SJSA1 (cell line): ENCODE measurements around the gene AAR2. TPM values are rescaled to one million over a fixed set of nuclear protein-coding genes. Genes with fewer than 3 reads are reported as not detected.

Experiments used
- DNase-seq, 2 experiments: peaks; one replicate each; pipeline ENCODE4 v3.0.0-alpha.2; 2015 to 2020; ENCODE audit warnings: low spot score in 2 of 2, low read depth in 1 of 2
- H3K27ac ChIP-seq: fragments of 250-450 bp; sonication (Bioruptor Pico); 2 replicates; pipeline ENCODE4 v1.5.1; 2020; ENCODE audit warnings: mild to moderate bottlenecking, moderate library complexity
- H3K27me3 ChIP-seq: fragments of 250-450 bp; sonication (Bioruptor Pico); replicated peaks from 2 replicates; pipeline ENCODE4 v1.5.1; 2020; ENCODE audit warnings: mild to moderate bottlenecking, moderate library complexity
- H3K36me3 ChIP-seq: fragments of 250-450 bp; sonication (Bioruptor Pico); 2 replicates; pipeline ENCODE4 v1.5.1; 2020; ENCODE audit warnings: mild to moderate bottlenecking
- H3K4me1 ChIP-seq: fragments of 250-450 bp; sonication (Bioruptor Pico); replicated peaks from 2 replicates; pipeline ENCODE4 v1.6.1; 2021; ENCODE audit warnings: mild to moderate bottlenecking
- H3K4me3 ChIP-seq: fragments of 250-450 bp; sonication (Bioruptor Pico); 2 replicates; pipeline ENCODE4 v1.5.1; 2020; ENCODE audit warnings: mild to moderate bottlenecking
- H3K9me3 ChIP-seq: fragments of 250-450 bp; sonication (Bioruptor Pico); replicated peaks from 2 replicates; pipeline ENCODE4 v1.5.1; 2020; ENCODE audit warnings: mild to moderate bottlenecking
- total RNA-seq: library from RNA; depleted of rRNA; stranded (reverse); fragments of >200 nt; shearing (Covaris generic); gene quantifications from 2 replicates; pipeline ENCODE4 v1.2.3, GENCODE V29; 2014; rRNA removed

AAR2 gene
- 27.7 and 32.0 TPM in 2 replicates for total RNA-seq

- peak; percentile 76 to 77 for DNase-seq
- Histone ChIP-seq H3K36me3 (peaks cover 36% of the 10 kb centered on the region), H3K9me3 (no peaks in the 10 kb centered on the region), H3K27me3 (no peaks in the 10 kb centered on the region), H3K4me1 (peaks cover 4% of the 10 kb centered on the region), H3K4me3 (peak within 1 kb of the TSS; percentile 70), H3K27ac (peak within 1 kb of the TSS; percentile 56)
Observed at GRCh38 chr20:36235892-36236785, at the start of gene AAR2. TSS of gene AAR2 (plus strand) at chr20:36236478. CDS start at chr20:36239869, 3,391 bp downstream.

- H3K4me3 ChIP-seq, result no peak overlapping the region
- no peaks in the 10 kb centered on the region for H3K36me3 ChIP-seq
- no peak for DNase-seq
- H3K4me1 ChIP-seq, result no peaks in the 10 kb centered on the region
- H3K27me3 ChIP-seq, result no peaks in the 10 kb centered on the region
- no peak overlapping the region for H3K27ac ChIP-seq
- no peaks in the 10 kb centered on the region for H3K9me3 ChIP-seq
Observed at GRCh38 chr20:36193977-36194712, 42.1 kb upstream of the AAR2 start.

GRCh38 chr20:36196676-36197075, 39.6 kb upstream of the AAR2 start:
- Histone ChIP-seq H3K4me1 (no peaks in the 10 kb centered on the region), H3K4me3 (no peak overlapping the region), H3K27me3 (no peaks in the 10 kb centered on the region), H3K27ac (no peak overlapping the region), H3K9me3 (no peaks in the 10 kb centered on the region), H3K36me3 (no peaks in the 10 kb centered on the region)
- no peak for DNase-seq

GRCh38 chr20:36197271-36197670, 39.0 kb upstream of the AAR2 start:
- Histone ChIP-seq H3K27me3 (no peaks in the 10 kb centered on the region), H3K27ac (no peak overlapping the region), H3K4me3 (no peak overlapping the region), H3K4me1 (no peaks in the 10 kb centered on the region), H3K9me3 (no peaks in the 10 kb centered on the region), H3K36me3 (no peaks in the 10 kb centered on the region)
- DNase-seq, result no peak

GRCh38 chr20:36199345-36200257, 36.7 kb upstream of the AAR2 start:
- Histone ChIP-seq H3K9me3 (no peaks in the 10 kb centered on the region), H3K4me1 (no peaks in the 10 kb centered on the region), H3K36me3 (no peaks in the 10 kb centered on the region), H3K27ac (no peak overlapping the region), H3K27me3 (no peaks in the 10 kb centered on the region), H3K4me3 (no peak overlapping the region)
- peak; percentile 52 to 81 for DNase-seq

- Histone ChIP-seq H3K4me3 (no peak overlapping the region), H3K4me1 (no peaks in the 10 kb centered on the region), H3K9me3 (no peaks in the 10 kb centered on the region), H3K27me3 (no peaks in the 10 kb centered on the region), H3K36me3 (no peaks in the 10 kb centered on the region), H3K27ac (no peak overlapping the region)
- no peak for DNase-seq
Observed at GRCh38 chr20:36200451-36200850, 35.8 kb upstream of the AAR2 start.

GRCh38 chr20:36201198-36201597, 35.1 kb upstream of the AAR2 start:
- DNase-seq, result no peak
- no peaks in the 10 kb centered on the region for H3K9me3 ChIP-seq
- H3K4me1 ChIP-seq, result no peaks in the 10 kb centered on the region
- H3K27ac ChIP-seq, result no peak overlapping the region
- no peaks in the 10 kb centered on the region for H3K36me3 ChIP-seq
- no peak overlapping the region for H3K4me3 ChIP-seq
- H3K27me3 ChIP-seq, result no peaks in the 10 kb centered on the region

GRCh38 chr20:36202891-36203338, 33.4 kb upstream of the AAR2 start:
- no peaks in the 10 kb centered on the region for H3K9me3 ChIP-seq
- H3K4me3 ChIP-seq, result no peak overlapping the region
- H3K36me3 ChIP-seq, result no peaks in the 10 kb centered on the region
- H3K4me1 ChIP-seq, result no peaks in the 10 kb centered on the region
- no peak overlapping the region for H3K27ac ChIP-seq
- peak; percentile 45 to 64 for DNase-seq
- no peaks in the 10 kb centered on the region for H3K27me3 ChIP-seq

- H3K4me3 ChIP-seq, result no peak overlapping the region
- H3K4me1 ChIP-seq, result no peaks in the 10 kb centered on the region
- H3K36me3 ChIP-seq, result no peaks in the 10 kb centered on the region
- H3K27me3 ChIP-seq, result no peaks in the 10 kb centered on the region
- H3K27ac ChIP-seq, result no peak overlapping the region
- H3K9me3 ChIP-seq, result no peaks in the 10 kb centered on the region
- DNase-seq, result no peak
Observed at GRCh38 chr20:36203861-36204260, 32.4 kb upstream of the AAR2 start.

GRCh38 chr20:36205026-36205425, 31.3 kb upstream of the AAR2 start:
- no peaks in the 10 kb centered on the region for H3K36me3 ChIP-seq
- H3K4me1 ChIP-seq, result no peaks in the 10 kb centered on the region
- no peaks in the 10 kb centered on the region for H3K9me3 ChIP-seq
- no peak for DNase-seq
- no peak overlapping the region for H3K4me3 ChIP-seq
- H3K27ac ChIP-seq, result no peak overlapping the region
- H3K27me3 ChIP-seq, result no peaks in the 10 kb centered on the region

- Histone ChIP-seq H3K27ac (no peak overlapping the region), H3K9me3 (no peaks in the 10 kb centered on the region), H3K27me3 (no peaks in the 10 kb centered on the region), H3K4me1 (no peaks in the 10 kb centered on the region), H3K4me3 (no peak overlapping the region), H3K36me3 (no peaks in the 10 kb centered on the region)
- DNase-seq, result no peak
Observed at GRCh38 chr20:36206068-36206467, 30.2 kb upstream of the AAR2 start.

- H3K4me1 ChIP-seq, result no peaks in the 10 kb centered on the region
- no peak overlapping the region for H3K4me3 ChIP-seq
- no peaks in the 10 kb centered on the region for H3K9me3 ChIP-seq
- no peak for DNase-seq
- H3K27ac ChIP-seq, result no peak overlapping the region
- no peaks in the 10 kb centered on the region for H3K36me3 ChIP-seq
- no peaks in the 10 kb centered on the region for H3K27me3 ChIP-seq
Observed at GRCh38 chr20:36206641-36207040, 29.6 kb upstream of the AAR2 start.

GRCh38 chr20:36207602-36208001, 28.7 kb upstream of the AAR2 start:
- Histone ChIP-seq H3K4me3 (no peak overlapping the region), H3K27me3 (no peaks in the 10 kb centered on the region), H3K36me3 (no peaks in the 10 kb centered on the region), H3K9me3 (no peaks in the 10 kb centered on the region), H3K4me1 (no peaks in the 10 kb centered on the region), H3K27ac (no peak overlapping the region)
- DNase-seq, result no peak
